ENCODE results near the gene SHOX. TPM values are rescaled to one million over a fixed set of nuclear protein-coding genes. Genes with fewer than 3 reads are reported as not detected.
A peak's percentile ranks its signal among the peaks of the same experiment; 100 is the strongest.
"Not testable (repeated sequence)": the region's sequence is repeated elsewhere in the genome, so short reads cannot be mapped to it uniquely, and the experiment has no call there.

Gene SHOX
- polyA plus RNA-seq, 1 experiment = 22.8 TPM

DNA sequence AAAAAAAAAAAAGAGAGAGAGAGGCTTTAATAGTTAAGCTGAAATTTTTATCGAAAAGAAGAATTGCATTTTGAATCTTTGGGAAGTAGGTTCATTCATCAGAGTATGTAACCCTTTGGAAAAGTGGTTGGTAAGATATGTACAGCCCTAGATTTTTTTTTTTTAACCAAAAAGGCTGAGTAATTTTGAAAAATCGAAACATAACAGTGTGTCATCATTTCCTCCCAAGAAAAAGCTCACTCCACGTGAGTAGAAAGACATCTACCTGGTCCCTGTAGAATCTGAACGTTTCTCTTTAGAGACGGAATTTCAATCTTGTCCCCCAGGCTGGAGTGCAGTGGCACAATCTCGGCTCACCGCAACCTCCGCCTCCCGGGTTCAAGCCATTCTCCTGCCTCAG is 16.2 kb downstream of the SHOX start:
- no peak for DNase-seq (ENCODE audit: low read depth)
- peaks cover 11% of the 10 kb centered on the region for H3K36me3 ChIP-seq (ENCODE audit: control insufficient read depth, insufficient read depth, low read length)
- ChIA-PET POLR2A (no interaction called here), CTCF (no interaction called here)
- H3K27me3 ChIP-seq (ENCODE audit: control insufficient read depth, insufficient read depth, low read length) = no peaks in the 10 kb centered on the region
- no peak overlapping the region for H3K4me3 ChIP-seq (ENCODE audit: low read depth, low read length)
- TF ChIP-seq CTCF (IDR thresholded peaks at IDR 0.05; ENCODE audit: insufficient read depth, low read depth, low read length) = no peak

GRCh38 chrX:649166-649565 is 18.6 kb downstream of the SHOX start:
- peaks cover 11% of the 10 kb centered on the region for H3K36me3 ChIP-seq (ENCODE audit: control insufficient read depth, insufficient read depth, low read length)
- H3K27me3 ChIP-seq (ENCODE audit: control insufficient read depth, insufficient read depth, low read length) = no peaks in the 10 kb centered on the region
- ChIA-PET POLR2A (no interaction called here), CTCF (no interaction called here)
- H3K4me3 ChIP-seq (ENCODE audit: low read depth, low read length) = peak overlapping the region; percentile 12
- no peak for TF ChIP-seq CTCF (IDR thresholded peaks at IDR 0.05; ENCODE audit: insufficient read depth, low read depth, low read length)
- no peak for DNase-seq (ENCODE audit: low read depth)

- DNase-seq (ENCODE audit: low read depth) = no peak
- POLR2A ChIA-PET = no interaction called here
- H3K27me3 ChIP-seq (ENCODE audit: control insufficient read depth, insufficient read depth, low read length) = no peaks in the 10 kb centered on the region
These were observed 19.7 kb downstream of the SHOX start for GRCh38 chrX:650324-650723.

DNA sequence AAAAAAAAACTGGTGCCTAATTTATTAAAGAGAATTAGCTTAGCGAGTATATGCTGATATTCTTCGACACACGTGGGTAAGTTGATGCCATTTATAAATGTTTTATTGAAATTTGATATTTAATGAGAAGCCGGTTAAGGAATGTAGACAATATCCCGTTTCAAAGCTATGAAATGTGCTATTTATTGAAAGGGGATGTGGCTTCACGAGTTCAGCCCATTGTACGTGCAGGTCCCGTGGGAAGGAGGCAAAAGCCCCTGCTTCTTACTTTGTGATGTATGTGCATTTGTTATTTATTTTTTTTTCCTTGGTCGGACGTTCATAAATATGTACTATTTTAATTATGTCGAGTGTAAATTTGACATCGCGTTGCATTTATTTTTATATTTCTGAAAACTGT is 20.2 kb downstream of the SHOX start:
- no peak for DNase-seq (ENCODE audit: low read depth)
- CTCF ChIA-PET = no interaction called here
- Histone ChIP-seq H3K4me3 (ENCODE audit: low read depth, low read length) (no peak overlapping the region), H3K27me3 (ENCODE audit: control insufficient read depth, insufficient read depth, low read length) (no peaks in the 10 kb centered on the region), H3K36me3 (ENCODE audit: control insufficient read depth, insufficient read depth, low read length) (0 out of 2 replicates have a peak, but pooled peaks cover 2% of the 10 kb centered on the region)
- TF ChIP-seq CTCF (IDR thresholded peaks at IDR 0.05; ENCODE audit: insufficient read depth, low read depth, low read length) = no peak
- POLR2A ChIA-PET = no interaction called here

More at GRCh38 chrX:650324-650723, 19.7 kb downstream of the SHOX start:
- CTCF ChIA-PET = no interaction called here
- H3K36me3 ChIP-seq (ENCODE audit: control insufficient read depth, insufficient read depth, low read length) = peaks cover 5% of the 10 kb centered on the region; the same call in 1 of the 2 replicates
- TF ChIP-seq CTCF (IDR thresholded peaks at IDR 0.05; ENCODE audit: insufficient read depth, low read depth, low read length) = no peak
- peak overlapping the region; percentile 7; the same call in 1 of the 2 replicates for H3K4me3 ChIP-seq (ENCODE audit: low read depth, low read length)

DNA sequence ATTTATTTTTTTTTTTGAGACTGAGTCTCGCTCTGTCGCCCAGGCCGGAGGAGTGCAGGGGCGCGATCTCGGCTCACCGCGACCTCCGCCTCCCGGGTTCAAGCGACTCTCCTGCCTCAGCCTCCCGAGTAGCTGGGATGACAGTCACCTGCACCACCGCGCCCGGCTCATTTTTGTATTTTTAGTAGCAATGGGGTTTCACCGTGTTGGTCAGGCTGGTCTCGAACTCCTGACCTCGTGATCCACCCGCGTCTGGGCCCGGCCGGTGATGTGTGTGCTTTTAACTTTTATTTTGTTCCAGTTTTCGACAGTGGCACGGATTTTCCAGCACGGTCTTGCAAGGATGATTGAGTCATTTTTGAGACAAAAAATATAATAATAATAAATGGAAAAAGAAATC is 21.3 kb downstream of the SHOX start:
- CTCF ChIA-PET; H3K27me3 ChIP-seq (ENCODE audit: control insufficient read depth, insufficient read depth, low read length); H3K4me3 ChIP-seq (ENCODE audit: low read depth, low read length); POLR2A ChIA-PET; DNase-seq (ENCODE audit: low read depth); H3K36me3 ChIP-seq (ENCODE audit: control insufficient read depth, insufficient read depth, low read length): not testable (repeated sequence)

DNA sequence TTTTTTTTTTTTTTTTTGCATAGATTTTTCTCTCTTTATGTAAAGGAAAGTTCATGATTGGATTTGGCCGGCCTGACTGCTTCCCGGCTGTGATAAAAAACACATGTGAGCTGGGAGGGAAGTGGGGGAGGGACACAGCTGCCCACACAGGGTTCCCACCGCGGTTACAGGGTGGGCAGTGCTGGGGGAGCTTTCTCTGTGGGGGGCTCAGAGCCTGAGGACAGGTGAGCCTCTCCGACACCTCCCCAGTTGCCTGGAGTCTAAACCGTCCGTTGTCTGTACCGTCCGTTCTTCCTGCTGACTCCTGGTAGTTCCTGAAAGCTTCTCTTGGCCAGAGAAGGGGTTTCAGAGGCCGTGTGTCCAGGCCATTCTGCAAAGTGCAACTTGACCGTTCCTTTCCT is 21.8 kb downstream of the SHOX start:
- POLR2A ChIA-PET = no interaction called here
- DNase-seq (ENCODE audit: low read depth) = no peak
- Histone ChIP-seq H3K27me3 (ENCODE audit: control insufficient read depth, insufficient read depth, low read length) (no peaks in the 10 kb centered on the region), H3K4me3 (ENCODE audit: low read depth, low read length) (no peak overlapping the region), H3K36me3 (ENCODE audit: control insufficient read depth, insufficient read depth, low read length) (no peaks in the 10 kb centered on the region)
- TF ChIP-seq CTCF (IDR thresholded peaks at IDR 0.05; ENCODE audit: insufficient read depth, low read depth, low read length) = no peak
- CTCF ChIA-PET = no interaction called here
